Activated B cell treated with CpG ODN at 0.5 μM for 24 hours (primary cell): ENCODE data around the gene UBE2Q1. TPM values are rescaled to one million over a fixed set of nuclear protein-coding genes. Genes with fewer than 3 reads are reported as not detected.

Experiments
- ATAC-seq: fragments of 200-7000 bp; cut with Tn5 transposase; one replicate; pipeline ENCODE4 v1.10.0; 2021; ENCODE audit warnings: low read depth, mild to moderate bottlenecking, moderate library complexity
- CTCF ChIA-PET: fragments of 350-600 bp; sonication (Branson Sonifier 250); formaldehyde crosslinking; loops from one replicate; lab custom pipeline; 2021; ENCODE audit warnings: antibody characterized with exemption; lab: Charles Lee
- POLR2A ChIA-PET: fragments of 350-600 bp; sonication (Branson Sonifier 250); formaldehyde crosslinking; loops from one replicate; lab custom pipeline; 2021; ENCODE audit warnings: antibody characterized with exemption; lab: Charles Lee
- DNase-seq: peaks from one replicate; pipeline ENCODE4 v3.0.0; 2022
- H3K27ac Mint-ChIP-seq: one replicate; pipeline ENCODE4 v1.8.0; 2020; ENCODE audit warnings: mixed read lengths
- H3K27me3 Mint-ChIP-seq: one replicate; pipeline ENCODE4 v1.8.0; 2021; ENCODE audit warnings: mixed read lengths
- H3K36me3 Mint-ChIP-seq: one replicate; pipeline ENCODE4 v1.8.0; 2021; ENCODE audit warnings: low read depth, mixed read lengths
- H3K4me1 Mint-ChIP-seq: one replicate; pipeline ENCODE4 v1.8.0; 2021; ENCODE audit warnings: mixed read lengths
- H3K4me3 Mint-ChIP-seq: one replicate; pipeline ENCODE4 v1.8.0; 2020; ENCODE audit warnings: mild to moderate bottlenecking, mixed read lengths
- H3K9me3 Mint-ChIP-seq: one replicate; pipeline ENCODE4 v1.8.0; 2020; ENCODE audit warnings: mixed read lengths
- CTCF ChIP-seq: fragments of 200-600 bp; IDR thresholded peaks from one replicate; pipeline ENCODE4 v1.8.0; 2022; ENCODE audit warnings: antibody characterized with exemption, mild to moderate bottlenecking
- intact Hi-C: fragments of 100-400 bp; cut with micrococcal nuclease; formaldehyde crosslinking; loops from one replicate; pipeline ENCODE4 v1.15.1; 2024
- total RNA-seq: library from RNA; stranded (reverse); gene quantifications from 2 replicates; pipeline ENCODE4 v1.2.3, GENCODE V29; 2022

UBE2Q1 gene
- total RNA-seq, 1 donor from 2014 or later = 104 TPM

GRCh38 chr1:154568157-154568815 is 9.8 kb upstream of the UBE2Q1 start:
- H3K4me1 Mint-ChIP-seq = peaks cover 3% of the 10 kb centered on the region
- intact Hi-C loops = no loop called here
- no peak for ATAC-seq
- DNase-seq = no peak
- H3K9me3 Mint-ChIP-seq = no peaks in the 10 kb centered on the region
- no peaks in the 10 kb centered on the region for H3K36me3 Mint-ChIP-seq
- H3K27me3 Mint-ChIP-seq = peaks cover 50% of the 10 kb centered on the region
- TF ChIP-seq CTCF = no peak
- H3K4me3 Mint-ChIP-seq = no peak overlapping the region
- ChIA-PET CTCF (interaction anchor here (1.7 kb wide), 1 partner anchor 9 kb away, joined by 7 read pairs; no protein-coding TSS in a partner anchor), POLR2A (interaction anchor here (0.6 kb wide), 1 partner anchor 40 kb away, joined by 3 read pairs; no protein-coding TSS in a partner anchor)
- no peak overlapping the region for H3K27ac Mint-ChIP-seq

- intact Hi-C loops = no loop called here
- POLR2A ChIA-PET = interaction anchor here (0.6 to 0.7 kb wide), 2 partner anchors 8 to 41 kb away, joined by 3 read pairs; no protein-coding TSS in a partner anchor
- no peak for TF ChIP-seq CTCF
These were observed 9.1 kb upstream of the UBE2Q1 start, which contains the start of gene CHRNB2 for GRCh38 chr1:154567386-154568156. Gene CHRNB2 (plus strand): TSS chr1:154567778. CDS start chr1:154568045, 267 bp downstream.

GRCh38 chr1:154565876-154566275 is 7.4 kb upstream of the UBE2Q1 start:
- CTCF ChIA-PET = interaction anchor here (1.0 kb wide), 1 partner anchor 311 kb away, joined by 3 read pairs; no protein-coding TSS in a partner anchor
- POLR2A ChIA-PET = no interaction called here
- Mint-ChIP-seq H3K9me3 (no peaks in the 10 kb centered on the region), H3K36me3 (no peaks in the 10 kb centered on the region), H3K4me1 (peaks cover 3% of the 10 kb centered on the region), H3K4me3 (no peak overlapping the region), H3K27ac (no peak overlapping the region), H3K27me3 (peaks cover 41% of the 10 kb centered on the region)
- DNase-seq (no peak), ATAC-seq (no peak)
- TF ChIP-seq CTCF = no peak
- intact Hi-C loops = no loop called here

More at GRCh38 chr1:154567386-154568156, 9.1 kb upstream of the UBE2Q1 start, which contains the start of gene CHRNB2:
- no peaks in the 10 kb centered on the region for H3K9me3 Mint-ChIP-seq
- H3K4me1 Mint-ChIP-seq = peaks cover 3% of the 10 kb centered on the region
- H3K36me3 Mint-ChIP-seq = no peaks in the 10 kb centered on the region
- CTCF ChIA-PET = interaction anchor here (1.7 kb wide), 1 partner anchor 8 kb away, joined by 7 read pairs; no protein-coding TSS in a partner anchor
- peaks cover 48% of the 10 kb centered on the region for H3K27me3 Mint-ChIP-seq
- H3K27ac Mint-ChIP-seq = no peak within 1 kb of the TSS
- DNase-seq (peak; percentile 71), ATAC-seq (peak; percentile 99)
- no peak within 1 kb of the TSS for H3K4me3 Mint-ChIP-seq

- peaks cover 35% of the 10 kb centered on the region for H3K4me1 Mint-ChIP-seq
- peak; percentile 39 for ATAC-seq
- H3K27ac Mint-ChIP-seq = peak overlapping the region; percentile 91
- no peaks in the 10 kb centered on the region for H3K9me3 Mint-ChIP-seq
- ChIA-PET POLR2A (interaction anchor here (0.6 to 1.5 kb wide), 11 partner anchors 8 to 887 kb away, joined by 3 to 10 read pairs (median 4); partner anchors contain the start of genes CHRNB2, PBXIP1 and PMVK), CTCF (interaction anchor here (0.6 to 2.5 kb wide), 31 partner anchors 9 to 525 kb away, joined by 3 to 39 read pairs (median 5); partner anchors contain the start of genes ADAM15, CHRNB2, KCNN3 and PMVK)
- intact Hi-C loops = loop anchor here (1.0 to 10.0 kb wide), 11 partner anchors 69 to 832 kb away; partner anchors contain the start of genes ATP8B2, INTS3, KRTCAP2 and PBXIP1
- H3K36me3 Mint-ChIP-seq = peaks cover 31% of the 10 kb centered on the region
- peak overlapping the region; percentile 95 for H3K4me3 Mint-ChIP-seq
- DNase-seq = peak; percentile 61
- TF ChIP-seq CTCF = peak; percentile 81
- no peaks in the 10 kb centered on the region for H3K27me3 Mint-ChIP-seq
These were observed 1.1 kb upstream of the UBE2Q1 start for GRCh38 chr1:154559466-154560044.
